SK-N-SH treated with all-trans-retinoic acid at 6 μM for 48 hours (cell line): ENCODE results near the gene MYL10.

ENCODE experiments used
- POU6F1 ChIP-seq: fragments of 250-450 bp; sonication (Bioruptor Pico); IDR thresholded peaks from 2 replicates; pipeline ENCODE4 v1.8.0; 2021; ENCODE audit warnings: low read depth, mild to moderate bottlenecking, moderate library complexity, borderline replicate concordance
- TSHZ2 ChIP-seq: fragments of 250-450 bp; sonication (Bioruptor Pico); IDR thresholded peaks from 2 replicates; pipeline ENCODE4 v1.5.0; 2020; ENCODE audit warnings: mild to moderate bottlenecking, moderate library complexity

GRCh38 chr7:101624246-101625001, 4.7 kb downstream of the MYL10 start:
- TF ChIP-seq POU6F1 (CRISPR knock-in tag): no peak
- no peak for TF ChIP-seq TSHZ2 (CRISPR knock-in tag)
